Subcutaneous adipose tissue (tissue), 4 donors: ENCODE results near the gene COX4I2. TPM values are rescaled to one million over a fixed set of nuclear protein-coding genes. Genes with fewer than 3 reads are reported as not detected.

Source experiments
- total RNA-seq, 4 donors: library from RNA; depleted of rRNA; stranded (reverse); fragments of >200 nt; gene quantifications; one replicate each; pipeline ENCODE4 v1.1.0, GENCODE V29; 2016
- TF ChIP-seq, protein P1 (sequence below): fragments of 450-650 bp; IDR thresholded peaks from one replicate; pipeline ENCODE4 v1.5.1; 2016; ENCODE audit warnings: low read depth, mild to moderate bottlenecking, control low read depth, antibody characterized with exemption, moderate library complexity

The COX4I2 gene
- total RNA-seq, 4 donors from 2014 or later: 2.6 to 8.9 (median 5.5) TPM; not detected in 1

DNA sequence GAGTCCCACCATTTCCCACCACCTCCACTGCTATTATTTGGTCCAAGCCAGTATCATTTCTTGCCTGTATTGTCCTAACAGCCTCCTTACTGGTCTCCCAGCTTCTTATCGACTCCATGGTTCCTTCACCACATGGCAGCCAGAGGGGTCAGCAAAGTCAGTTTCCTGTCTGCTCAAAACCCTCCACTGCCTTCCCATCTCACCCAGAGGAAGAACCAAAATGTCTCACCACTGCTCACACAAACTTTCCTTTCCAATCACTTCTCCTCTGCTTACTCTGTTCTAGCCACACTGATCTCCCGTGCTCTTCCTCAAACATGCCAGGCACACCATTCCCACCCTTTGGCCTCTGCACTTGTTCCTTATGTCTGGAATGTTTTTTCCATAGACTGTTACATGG lies 45.2 kb downstream of the COX4I2 start:
- TF ChIP-seq, protein P1, sequence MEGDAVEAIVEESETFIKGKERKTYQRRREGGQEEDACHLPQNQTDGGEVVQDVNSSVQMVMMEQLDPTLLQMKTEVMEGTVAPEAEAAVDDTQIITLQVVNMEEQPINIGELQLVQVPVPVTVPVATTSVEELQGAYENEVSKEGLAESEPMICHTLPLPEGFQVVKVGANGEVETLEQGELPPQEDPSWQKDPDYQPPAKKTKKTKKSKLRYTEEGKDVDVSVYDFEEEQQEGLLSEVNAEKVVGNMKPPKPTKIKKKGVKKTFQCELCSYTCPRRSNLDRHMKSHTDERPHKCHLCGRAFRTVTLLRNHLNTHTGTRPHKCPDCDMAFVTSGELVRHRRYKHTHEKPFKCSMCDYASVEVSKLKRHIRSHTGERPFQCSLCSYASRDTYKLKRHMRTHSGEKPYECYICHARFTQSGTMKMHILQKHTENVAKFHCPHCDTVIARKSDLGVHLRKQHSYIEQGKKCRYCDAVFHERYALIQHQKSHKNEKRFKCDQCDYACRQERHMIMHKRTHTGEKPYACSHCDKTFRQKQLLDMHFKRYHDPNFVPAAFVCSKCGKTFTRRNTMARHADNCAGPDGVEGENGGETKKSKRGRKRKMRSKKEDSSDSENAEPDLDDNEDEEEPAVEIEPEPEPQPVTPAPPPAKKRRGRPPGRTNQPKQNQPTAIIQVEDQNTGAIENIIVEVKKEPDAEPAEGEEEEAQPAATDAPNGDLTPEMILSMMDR: no peak

DNA sequence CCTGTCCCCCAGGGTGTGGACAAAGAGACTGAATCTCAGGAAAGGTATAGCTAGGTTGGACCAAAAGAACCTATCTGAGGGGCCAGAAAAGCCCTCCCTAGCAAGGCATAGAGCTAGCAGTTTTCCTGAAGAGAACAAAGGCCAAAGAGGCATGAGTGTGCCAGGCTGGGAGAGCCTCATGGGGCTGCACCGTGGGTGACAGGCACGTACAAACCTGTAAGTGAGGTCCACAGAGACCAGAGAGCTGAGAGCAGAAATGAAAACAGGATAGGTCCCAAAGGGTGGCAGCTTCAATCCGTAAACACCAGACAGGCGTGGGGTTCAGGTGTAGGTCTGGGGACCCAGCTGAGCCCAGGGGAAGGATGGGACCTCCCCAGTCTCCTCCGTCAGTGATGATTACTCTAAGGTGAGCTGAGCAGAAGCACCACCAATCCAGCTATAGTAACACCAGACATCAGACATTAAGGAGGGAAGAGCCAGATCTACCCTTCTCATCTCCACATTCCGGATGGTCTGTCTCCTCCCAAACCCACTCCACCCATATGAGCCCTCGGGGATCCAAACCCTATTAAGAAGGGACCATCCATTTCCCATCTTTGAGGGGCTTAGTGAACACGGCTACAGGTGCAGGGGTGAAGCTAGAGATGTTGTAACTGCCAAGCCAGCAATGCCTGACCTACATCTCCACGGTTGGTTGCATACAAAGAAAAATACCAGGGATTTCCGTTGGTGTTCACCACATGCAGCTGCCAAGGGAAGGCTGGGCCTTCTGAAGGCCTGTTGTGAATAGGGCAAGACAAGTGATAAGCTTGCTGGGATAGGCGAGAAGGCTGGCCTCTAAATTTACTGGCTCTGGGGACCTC lies 46.7 kb downstream of the COX4I2 start:
- TF ChIP-seq, protein P1: no peak

DNA sequence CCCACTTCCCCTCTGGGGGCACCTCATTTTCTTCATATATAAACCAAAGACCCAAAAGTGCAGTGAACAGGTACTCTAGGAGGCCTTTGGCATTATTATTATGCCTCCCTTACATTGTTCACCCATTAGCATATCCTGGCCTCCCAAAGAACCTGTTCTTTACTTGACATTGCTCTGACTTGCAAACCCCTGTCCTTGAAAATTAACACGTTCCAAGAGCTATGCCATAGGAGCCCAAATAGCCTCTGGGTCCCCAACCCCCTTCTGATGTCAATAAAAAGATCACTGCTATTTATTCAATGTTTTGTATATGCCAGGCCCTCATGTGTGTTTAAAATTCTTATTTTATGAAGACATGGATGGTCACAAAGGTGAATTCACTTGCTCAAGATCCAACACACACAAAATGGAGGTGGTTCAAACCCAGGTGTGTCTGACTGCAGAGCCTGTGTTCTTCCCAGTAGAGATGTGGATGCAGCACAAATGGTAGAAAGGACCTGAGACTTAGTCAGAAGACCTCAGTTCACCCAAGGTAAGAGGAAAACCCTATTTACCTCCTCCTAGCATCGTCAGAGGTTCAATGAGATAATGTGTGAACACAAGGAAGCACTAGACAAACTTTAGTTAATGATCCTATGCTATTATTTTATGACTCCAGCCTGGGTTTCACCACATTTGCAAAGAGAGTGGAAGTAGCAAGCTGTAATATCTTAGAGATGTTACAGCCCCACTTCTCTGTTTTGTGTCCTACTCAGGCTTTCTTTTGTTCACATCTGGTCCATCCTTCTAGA lies 48.3 kb downstream of the COX4I2 start:
- TF ChIP-seq, protein P1: no peak

DNA sequence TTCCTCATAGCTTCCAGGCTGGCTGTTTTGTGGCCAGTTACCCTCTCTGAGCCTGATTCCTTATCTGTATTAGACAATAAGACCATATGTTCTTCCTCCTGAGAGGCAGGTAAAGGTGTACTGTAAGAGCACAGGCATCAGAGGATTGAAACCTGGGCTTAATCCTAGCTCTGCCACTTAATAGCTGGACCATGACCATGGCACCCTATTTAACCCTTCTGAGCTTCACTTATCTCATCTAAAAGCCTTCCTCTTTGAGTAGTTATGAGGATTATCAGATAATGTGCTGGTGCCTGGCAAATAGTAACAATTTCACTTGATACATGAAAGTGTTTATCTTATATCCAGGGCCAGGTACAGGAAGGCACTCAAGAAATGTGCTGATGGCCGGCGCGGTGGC lies 50.1 kb downstream of the COX4I2 start:
- TF ChIP-seq, protein P1: no peak

DNA sequence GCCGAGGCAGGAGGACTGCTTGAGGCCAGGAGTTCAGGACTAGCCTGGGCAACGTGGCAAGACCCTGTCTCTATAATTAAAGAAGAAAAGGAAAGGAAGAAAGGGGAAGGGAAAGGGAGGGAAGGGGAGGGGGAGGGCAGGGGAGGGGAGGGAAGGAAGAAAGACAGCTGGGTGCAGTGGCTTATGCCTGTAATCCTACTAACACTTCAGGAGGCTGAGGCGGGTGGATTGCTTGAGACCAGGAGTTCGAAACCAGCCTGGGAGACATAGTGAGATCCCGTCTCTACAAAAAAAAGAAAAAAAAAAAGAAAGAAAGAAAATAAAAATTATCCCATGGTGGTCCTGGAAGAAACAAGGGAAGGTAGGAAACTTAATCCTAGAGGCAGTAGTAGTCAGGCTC lies 51.4 kb downstream of the COX4I2 start:
- TF ChIP-seq, protein P1: no peak

DNA sequence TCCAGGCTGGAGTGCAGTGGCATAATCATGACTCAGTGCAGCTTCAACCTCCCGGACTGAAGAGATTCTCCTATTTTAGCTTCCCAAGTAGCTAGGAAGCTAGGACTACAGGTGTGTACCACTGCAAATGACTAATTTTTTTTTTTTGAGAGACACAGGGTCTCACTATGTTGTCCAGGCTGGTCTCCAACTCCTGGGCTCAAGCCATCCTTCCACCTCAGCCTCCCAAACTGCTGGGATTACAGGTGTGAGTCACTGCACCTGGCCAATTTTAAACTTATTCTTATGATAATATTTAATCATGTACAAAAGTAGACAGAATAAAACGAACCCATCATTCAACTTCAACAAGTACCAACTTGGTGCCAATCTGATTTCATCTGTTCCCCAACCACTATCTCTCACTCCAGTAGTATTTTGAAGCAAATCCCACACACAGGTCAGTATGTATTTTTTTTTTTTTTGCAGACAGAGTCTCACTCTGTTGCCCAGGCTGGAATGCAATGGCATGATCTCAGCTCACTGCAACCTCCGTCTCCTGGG lies 52.5 kb downstream of the COX4I2 start:
- TF ChIP-seq, protein P1: no peak

DNA sequence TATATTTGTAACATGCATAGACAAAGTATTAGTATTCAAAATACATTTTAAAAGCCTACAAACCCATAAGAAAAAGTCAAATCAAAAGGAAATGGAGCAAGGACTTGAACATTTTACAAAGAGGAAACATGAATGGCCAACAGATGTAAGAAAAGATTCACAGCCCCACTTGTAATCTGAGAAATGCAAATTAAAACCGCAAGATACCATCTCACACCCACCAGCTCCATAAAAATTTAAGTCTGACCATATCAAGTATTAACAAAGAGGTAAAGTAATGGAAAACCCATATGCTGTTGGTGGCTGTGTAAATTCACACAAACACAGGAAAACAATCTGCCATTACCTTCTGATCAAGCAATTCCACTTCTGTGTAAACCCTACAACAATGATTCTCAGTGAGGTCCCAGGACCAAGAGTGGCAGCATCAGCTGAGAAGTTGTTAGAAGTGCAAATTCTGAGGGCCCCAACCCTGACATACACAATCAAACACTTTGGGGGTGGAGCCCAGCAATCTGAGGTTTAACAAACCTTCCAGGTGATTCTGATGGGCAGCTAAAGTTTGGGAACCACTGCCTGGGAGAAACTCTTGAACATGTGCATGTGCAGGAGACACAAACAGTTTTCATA lies 54.0 kb downstream of the COX4I2 start:
- TF ChIP-seq, protein P1: no peak
